Measurements from ENCODE around the gene IL1B.
"Not testable (repeated sequence)": the region's sequence is repeated elsewhere in the genome, so short reads cannot be mapped to it uniquely, and the experiment has no call there.

Gene IL1B

DNA sequence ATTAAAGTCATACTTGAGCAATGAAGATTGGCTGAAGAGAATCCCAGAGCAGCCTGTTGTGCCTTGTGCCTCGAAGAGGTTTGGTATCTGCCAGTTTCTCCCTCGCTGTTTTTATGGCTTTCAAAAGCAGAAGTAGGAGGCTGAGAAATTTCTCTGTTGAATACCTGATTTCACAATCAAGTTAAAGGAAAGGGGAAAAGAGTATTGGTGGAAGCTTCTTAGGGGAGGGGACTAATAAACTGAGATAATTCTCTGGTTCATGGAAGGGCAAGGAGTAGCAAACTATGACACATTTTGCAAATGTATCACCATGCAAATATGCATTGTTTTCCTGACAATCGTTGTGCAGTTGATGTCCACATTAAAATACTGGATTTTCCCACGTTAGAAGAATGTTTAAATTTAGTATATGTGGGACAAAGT lies at the start of gene IL1B:
Gene IL1B (minus strand): TSS at position 85 of the 423 bp plus-strand sequence. CDS start 550 bp downstream, outside the sequence.
- no peak for DNase-seq

DNA sequence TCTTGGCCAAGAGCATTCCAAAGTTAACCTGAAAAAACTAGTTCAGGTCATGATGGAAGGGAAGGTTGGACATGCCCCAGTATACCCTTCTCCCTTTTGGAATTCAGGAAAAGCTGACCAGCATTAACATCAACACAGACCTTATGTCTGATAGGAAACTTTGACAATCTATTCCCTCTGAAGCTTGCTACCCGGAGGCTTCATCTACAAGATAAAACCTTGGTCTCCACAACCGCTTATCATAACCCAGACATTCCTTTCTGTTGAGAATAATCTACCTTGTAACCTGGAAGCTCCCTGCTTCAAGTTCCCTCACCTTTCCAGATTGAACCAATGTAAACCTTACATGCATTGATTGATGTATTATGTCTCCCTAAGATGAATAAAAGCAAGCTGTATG lies 49.7 kb upstream of the IL1B start:
- no peak for DNase-seq

DNA sequence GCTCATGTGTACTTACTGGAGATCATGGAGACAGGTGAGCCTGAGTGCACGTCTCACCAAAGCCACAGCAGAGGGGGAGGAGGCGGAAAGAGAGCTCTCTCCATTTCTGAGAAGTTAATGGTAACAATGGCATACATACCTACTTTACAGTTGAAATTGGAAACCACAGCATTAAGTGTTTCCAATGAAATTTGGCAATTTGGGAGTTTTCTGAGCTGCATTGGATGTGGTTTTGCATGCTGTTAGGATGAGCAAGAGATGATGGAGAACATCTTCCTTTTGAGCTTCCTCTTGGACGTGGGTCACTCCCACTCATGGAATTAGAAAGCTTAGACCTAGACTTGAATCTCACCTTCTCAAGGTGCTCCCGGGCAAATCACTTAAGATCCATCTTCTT lies 48.9 kb upstream of the IL1B start:
- DNase-seq = no peak

DNA sequence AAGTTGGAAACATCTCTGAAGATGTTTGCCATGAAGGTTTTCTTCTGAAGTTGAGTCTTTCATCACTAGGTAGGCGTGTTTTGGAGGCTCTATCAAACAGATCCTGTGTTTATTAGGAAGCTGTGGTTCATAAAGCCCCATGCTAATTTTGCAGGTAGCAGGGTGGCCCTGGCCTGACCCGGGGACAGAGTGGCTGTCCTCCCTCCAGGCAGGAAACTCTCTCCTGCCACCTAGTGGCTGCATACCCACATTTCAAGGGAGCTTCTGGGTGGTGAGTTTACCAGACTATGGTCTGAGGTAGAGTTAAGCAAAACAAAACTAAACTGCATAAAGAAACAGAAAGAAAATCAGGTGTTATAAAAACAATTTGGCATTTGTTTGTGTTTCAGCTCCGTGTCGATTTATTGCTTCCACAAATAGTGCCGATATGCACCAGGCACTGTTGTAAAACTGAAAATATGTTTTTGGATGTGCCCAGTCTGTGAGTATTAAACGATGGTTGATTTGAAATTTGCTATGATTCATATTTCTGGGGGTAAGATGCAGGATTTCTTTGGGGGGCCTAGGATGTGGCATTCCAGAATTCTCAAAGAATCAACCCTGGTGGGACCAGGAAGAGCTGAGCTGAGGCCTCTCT lies 48.4 kb upstream of the IL1B start:
- DNase-seq = peak; percentile 81

DNA sequence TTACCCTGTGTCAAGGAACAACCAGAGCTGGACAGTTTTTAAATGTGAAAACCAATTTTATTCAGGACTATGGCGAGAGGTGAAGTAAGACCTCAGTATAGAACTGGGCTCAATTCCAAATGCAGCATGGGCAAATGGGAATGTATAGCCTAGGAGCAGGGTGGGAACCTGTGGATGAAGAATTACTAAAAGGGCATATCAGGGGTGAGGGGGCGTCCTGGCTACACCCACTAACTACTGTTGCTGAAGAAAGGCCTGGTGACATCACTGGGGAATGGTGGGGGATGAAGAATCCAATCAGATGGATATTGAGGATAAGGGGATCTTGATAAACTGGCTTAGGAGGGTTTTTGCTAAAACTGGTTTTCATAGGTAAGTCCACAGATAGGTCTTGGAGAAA lies 47.1 kb upstream of the IL1B start:
- DNase-seq = no peak

DNA sequence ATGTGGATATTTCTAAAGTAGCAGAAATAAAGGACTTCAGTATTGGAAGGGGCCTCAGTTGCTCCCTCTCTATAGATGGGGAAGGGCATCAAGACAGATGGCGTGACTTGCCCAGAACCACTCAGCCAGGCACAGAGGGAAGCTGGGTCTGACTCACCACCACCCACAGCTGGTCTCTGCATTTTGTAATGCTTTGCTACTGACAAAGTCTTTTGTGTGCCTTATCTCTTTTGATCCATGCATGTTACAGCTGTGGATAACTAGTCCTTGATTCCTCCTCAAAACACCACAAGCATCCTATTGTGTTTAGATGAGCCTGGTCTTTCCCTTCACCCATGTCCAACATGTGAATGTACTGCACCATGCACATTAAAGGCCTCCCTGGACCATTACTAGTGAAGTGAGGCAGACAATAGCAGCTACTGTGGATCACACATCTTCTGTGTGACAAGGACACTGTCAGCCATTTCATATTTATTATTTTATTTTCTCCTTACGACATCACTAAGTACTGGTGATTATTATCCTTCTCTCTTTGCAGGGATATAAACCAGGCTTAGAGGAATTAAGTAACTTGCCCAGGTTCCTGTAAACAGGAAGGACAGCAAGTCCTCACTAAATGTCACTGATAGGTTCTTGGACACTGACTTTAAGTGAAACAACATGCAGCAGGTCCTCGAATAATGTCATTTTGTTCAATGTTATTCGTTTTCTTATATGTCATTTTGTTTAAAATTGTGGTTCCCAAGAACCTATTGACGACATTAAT lies 44.8 kb upstream of the IL1B start:
- DNase-seq = peak; percentile 71

DNA sequence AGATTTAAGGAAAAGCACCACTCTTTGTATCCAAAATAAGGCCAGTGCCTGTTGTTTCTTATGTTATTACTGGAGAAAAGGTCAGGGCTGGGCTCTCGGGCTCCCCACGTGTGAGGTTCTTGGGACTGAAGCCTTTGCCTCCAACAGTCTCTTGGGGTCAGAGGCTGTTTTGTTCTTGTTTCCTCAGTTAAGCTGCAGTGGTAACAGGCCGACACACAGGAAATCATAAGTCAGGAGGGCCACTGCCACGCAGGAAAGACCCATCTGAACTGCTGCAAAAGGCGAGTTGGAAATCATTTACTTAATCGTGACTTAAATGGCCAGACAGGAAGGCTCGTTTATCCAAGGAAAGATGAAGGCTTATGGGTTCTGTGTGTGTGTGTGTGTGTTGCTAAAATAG lies 44.1 kb upstream of the IL1B start:
- DNase-seq = peak; percentile 14

DNA sequence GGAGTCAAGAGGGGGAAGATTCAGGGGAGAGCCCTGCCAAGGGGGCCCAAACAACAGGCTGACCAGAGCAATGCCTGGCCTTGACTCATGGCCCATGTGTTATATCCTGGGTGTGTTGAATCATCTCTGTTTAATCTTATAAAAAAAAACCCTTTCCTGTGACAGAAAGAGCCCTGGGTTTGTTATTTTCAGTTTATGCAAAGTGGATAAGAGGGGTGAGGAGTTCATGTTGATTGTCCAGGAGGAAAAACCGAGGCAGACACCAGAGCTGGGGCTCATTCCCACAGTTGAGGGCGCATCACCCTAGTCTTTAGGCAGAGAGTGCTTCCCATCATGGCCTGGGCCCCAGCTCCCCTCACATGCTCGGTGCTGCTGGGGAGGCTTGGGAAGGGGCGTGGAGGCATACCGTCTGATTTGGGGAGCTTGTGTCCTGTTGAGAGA lies 43.5 kb upstream of the IL1B start:
- peak; percentile 4 for DNase-seq

DNA sequence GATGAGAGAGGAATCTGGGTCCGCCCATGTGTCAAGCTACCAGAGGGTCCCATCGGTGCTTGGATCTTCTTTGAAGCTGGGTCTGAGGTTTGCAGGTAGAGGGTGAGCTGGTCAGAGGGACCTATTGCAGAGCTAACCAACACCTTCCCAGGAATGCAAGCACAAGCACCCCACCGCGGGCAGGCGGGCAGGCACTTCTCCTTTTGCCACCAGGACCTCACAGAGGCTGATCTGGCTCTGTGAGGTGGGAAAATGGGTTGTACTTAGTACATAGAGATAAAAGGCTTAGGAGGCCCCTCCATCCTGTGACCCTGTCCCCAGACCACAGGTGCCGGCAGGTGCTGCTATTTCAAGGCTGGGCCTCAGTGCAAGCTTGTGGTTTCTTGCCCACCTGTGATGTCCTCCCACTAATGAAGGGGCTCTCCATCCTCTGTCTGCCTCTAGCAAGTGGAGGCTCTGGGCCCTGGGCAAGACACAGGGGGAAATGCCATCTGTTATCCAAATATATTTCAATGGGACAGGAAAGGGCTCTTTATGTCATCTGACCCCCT lies 43.0 kb upstream of the IL1B start:
- no peak for DNase-seq

DNA sequence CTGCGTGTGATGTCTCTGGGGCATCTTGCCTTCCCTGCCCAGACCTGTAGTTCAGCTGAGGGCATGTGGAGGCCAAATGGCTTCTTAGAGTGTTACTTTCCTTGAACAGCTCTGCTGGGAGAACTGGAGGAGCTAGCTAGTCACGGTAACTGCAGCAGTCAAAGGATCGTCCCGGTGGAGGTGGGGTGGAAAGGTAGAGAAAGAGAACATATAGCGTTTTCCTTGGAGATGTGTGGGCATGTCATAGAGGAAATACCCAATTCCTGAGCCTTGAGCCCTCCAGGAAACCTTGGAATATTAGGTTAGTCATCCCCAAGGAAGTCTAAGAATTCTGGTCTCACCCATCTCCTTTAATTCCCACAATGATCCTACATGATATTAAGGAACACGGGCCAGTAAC lies 40.8 kb upstream of the IL1B start:
- DNase-seq = no peak

DNA sequence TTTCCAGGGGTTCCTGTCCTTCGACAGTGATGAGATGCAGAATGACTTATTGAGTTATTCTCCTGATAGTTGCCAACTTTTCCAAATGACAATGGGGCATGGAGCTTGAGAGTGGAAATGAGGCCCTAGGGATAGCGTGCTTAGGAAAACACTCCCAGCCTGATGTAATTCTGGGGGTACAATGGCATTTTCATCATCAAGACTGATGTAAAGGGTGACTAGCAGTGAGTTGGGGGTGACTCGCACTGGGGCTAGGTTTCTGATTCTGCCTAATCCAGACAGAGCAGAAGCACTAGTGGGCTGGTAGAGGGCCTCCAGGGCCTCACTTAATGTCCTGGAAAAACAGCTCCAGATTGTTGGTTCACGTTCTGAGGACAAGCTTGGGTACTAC lies 40.4 kb upstream of the IL1B start:
- DNase-seq = no peak

DNA sequence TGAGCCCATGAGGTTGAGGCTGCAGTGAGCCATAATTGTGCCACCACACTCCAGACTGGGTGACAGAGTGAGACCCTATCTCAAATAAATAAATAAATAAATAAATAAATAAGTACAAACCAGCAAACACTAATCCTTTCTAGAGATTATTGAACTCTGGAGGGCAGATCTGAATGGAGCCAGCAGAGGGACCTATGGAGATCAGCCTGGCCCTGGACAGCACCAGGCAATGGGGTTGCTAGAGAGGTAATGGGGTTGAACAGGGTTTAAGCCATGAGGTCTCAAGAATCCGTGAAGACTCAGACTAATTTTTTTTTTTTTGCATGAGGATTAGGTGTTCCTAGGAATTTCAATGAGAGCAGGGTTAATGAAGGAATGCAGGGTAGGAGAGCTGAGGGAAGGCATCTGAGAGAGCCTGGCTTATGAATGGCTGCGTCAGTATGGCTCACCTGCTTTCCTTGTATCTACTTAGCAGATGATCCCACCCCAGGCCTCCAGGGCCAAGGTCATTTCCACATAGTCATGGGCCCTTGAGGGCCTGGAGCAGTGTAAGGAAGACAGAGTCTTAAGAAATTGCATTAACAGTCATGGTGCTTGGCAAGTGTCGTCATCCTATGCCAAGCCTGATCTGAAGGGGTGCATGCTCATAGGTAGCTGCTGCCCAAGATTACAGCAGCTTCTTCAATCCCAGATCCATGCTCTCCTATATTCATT lies 39.8 kb upstream of the IL1B start:
- no peak for DNase-seq

DNA sequence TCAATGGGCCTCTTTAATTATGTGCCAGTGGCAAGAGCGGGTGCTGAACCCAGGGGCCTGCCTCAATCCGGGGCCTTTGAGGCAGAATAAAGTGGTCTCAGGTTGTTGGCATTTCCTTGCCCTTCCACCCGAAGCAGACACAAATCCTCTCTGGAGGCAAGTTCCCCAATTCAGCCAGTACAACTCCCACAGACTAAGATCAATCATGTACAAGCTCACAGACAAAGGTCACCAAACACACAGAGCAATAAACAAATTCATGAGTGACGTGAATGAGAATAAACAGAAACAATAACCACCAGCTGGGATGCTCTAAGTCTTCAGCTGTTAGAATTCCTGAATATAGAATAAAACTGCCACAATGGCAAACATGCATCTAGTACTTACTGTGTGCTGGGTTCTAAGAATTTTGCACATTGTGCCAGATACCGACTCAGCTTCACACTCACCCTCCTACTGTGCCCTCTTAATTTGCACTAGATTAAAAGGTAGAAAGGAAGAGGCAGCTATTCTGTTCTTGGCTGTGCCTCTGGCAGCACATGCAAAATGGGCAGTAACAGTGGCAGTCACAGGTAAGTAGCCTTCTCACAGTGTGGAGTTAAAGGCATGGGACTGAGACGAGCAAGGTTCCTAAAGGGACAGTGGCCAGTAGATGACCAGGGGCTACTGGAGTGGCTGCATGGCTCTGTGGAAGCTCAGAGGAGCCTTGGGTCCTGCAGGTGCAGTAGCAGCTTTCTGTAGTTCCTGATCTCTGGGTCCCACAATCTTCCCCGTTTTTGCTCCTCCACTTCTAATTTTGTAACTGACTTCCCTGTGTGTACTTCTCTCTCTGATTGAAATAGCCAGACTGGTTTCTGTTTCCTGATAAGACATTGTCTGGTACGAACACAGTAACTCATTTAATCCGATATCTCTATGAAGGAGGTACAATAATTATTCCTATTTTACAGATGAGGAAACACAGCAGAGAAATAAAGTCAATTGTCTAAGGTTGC lies 34.6 kb upstream of the IL1B start:
- no peak for DNase-seq

DNA sequence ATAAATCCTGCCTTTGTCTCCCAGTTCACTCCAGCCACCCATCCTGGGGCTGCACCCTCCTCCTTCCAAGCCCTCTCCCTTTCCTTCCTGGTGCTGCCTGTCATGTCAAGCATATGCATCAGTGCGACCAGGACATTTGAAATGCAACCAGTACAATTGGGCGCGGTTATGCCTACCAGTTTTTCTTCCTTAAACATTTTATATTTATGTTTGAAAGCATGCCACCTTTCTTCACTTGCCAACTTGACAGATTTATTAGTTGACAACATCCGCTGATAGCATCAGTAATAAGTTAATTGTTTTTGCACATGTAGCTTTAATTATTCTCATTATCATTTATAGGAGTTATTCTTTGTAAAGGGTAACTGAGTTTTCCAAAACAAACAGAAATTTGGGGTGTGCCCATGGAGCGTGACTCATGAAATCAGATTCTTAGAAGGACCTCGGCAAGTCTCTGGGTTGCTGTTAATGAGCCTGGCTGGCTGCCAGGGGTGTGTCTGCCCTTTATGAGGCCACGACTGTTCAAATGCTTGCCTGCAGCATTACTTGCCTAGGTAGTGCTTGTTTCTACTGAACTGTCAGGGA lies 32.8 kb upstream of the IL1B start:
- DNase-seq = peak; percentile 27

DNA sequence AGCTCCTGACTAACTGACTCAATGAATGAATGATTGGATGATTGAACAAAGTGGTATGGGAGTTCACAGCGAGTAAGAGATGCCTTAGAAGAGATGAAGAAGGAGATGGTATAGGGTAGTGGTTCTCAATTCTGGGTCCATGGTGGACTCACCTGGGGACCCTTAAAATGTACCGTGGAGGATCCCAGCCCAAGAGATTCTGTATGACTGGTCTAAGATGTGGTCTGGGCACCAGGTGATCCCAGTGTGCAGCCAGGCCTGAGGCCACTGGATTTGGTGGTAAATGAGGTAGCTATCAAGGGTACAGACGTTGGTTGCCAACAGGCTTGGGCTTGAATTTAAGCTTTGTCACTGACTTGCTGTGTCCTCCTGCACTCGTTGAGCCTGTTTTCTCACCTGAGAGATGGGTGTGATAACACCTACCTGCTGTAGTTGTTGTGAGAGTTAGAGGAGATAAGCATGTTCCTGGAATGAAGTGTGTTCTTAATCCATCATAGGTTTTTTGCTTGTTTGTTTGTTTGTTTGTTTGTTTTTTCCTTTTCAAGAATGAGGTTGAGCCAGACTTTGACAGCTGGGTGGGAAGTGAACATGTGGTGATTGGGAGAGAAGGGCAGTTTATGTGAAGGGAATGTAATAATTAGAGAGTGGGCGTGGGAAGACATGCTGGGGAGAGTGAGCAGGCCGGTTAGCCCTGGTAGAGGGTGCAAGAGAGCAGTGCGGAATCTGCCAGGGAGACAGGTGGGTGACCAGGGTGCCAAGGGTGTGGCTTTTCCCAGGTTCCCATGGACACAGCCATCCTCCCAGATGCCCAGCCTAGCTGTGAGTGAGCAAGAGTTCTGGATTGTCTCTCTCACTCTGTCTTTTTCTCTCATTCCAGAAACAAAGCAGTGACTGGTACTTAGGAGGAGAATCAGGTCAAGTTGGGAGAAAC lies 31.4 kb upstream of the IL1B start:
- DNase-seq = no peak

DNA sequence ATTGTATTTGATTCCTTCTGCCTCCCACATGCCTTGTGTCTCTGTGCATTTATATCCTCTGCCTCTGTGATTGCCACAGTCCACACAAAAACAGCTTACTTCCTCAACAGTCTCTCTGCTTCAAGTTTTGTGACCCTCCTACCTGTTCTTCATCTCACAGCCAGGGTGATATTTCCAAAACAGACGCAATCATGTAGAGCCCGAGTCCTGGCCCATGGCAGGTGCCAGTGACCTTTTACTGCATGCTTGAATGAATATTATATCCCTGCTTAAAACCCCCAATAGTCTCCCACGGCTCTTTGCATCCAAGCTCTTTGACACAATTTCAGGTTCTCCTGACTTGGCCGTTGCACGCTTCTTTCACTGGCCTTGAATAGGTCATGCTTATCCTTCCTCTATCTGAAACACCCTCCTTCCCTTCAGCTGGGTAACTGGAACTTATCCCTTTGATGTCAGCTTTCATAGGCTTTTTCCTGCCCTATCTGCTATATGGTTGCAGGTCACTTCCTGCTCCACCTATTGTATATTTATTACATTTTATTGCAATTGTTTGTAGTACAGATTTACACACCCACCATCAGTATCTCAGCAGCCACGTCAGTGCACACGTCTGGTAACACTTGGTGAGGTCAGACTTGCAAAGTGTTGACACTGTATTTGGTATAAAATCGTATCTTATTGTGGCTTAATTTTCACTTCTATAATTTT lies 29.7 kb upstream of the IL1B start:
- no peak for DNase-seq

DNA sequence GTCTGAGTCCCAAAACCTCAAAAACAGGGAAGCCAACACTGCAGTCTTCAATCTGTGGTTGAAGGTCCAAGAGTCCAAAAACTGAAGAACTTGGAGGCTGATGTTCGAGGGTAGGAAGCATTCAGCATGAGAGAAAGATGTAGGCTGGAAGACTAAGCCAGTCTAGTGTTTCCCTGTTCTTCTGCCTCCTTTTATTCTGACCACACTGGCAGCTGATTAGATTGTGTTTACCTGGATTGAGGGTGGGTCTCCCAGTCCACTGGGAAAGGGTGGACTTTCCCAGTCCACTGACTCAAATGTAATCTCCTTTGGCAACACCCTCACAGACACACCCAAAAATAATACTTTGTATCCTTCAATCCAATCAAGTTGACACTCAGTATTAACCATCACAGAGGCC lies 27.5 kb upstream of the IL1B start:
- no peak for DNase-seq

DNA sequence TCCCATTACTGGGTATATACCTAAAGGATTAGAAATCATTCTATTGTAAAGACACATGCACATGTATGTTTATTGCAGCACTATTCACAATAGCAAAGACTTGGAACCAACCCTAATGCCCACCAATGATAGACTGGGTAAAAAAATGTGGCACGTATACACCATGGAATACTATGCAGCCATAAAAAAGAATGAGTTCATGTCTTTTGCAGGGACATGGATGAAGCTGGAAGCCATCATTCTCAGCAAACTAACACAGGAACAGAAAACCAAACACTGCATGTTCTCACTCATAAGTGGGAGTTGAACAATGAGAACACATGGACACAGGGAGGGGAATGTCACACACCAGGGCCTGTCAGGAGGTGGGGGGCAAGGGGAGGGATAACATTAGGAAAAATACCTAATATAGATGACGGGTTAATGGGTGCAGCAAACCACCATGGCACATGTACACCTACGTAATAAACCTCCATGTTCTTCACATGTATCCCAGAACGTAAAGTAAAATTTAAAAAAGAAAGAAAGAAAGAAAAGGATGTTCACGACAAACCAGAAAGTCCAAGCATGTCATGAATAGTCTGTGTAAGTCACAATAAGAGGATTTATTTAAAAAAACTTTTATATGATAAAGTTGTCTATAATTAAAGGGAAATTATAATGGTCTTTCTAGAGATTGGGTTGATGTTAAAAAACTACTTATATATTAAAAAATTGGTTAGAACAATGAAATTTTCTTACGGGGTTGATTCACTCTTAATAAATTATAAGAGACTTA lies 23.0 kb upstream of the IL1B start:
- DNase-seq = not testable (repeated sequence)

DNA sequence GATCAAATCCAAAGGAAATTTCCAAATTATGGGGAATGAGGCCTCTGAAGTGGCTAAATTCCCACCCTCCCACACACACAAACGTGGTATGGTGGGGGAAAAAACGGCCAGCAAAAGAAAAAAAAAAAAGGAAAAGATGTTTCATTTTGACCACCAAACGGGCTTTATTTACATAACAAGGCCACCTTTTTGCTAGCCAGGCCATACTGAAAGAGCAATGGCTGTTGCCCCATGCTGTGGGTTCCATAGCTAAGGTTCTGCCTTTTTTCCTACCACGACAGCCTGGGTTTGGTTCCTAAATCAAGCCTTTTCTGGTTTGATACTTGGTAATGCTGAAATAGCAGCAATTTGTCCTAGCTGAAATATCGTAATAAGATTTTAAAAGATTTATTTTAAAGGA lies 14.0 kb upstream of the IL1B start:
- no peak for DNase-seq

All from activated CD4-positive, alpha-beta T cell treated with anti-CD3 and anti-CD28 coated beads, Interleukin-2, amount 50 U/mL, for 16 hours (primary cell).